ENCODE results near the gene TM7SF2.

- TF ChIP-seq EZH2phosphoT487 (IDR thresholded peaks at IDR 0.05; ENCODE audit: insufficient read depth, low read depth) (no peak), EZH2 (IDR thresholded peaks at IDR 0.05; ENCODE audit: insufficient read depth, poor library complexity, severe bottlenecking) (no peak)
Observed at GRCh38 chr11:65124480-65125196, 13.0 kb downstream of the TM7SF2 start.
